Activated CD4-positive, alpha-beta T cell treated with anti-CD3 and anti-CD28 coated beads, Interleukin-2, amount 10 ng/mL, durations not matched to agents 24 days and 14 days (primary cell): Measurements from ENCODE around the gene ALKBH1. TPM values are rescaled to one million over a fixed set of nuclear protein-coding genes. Genes with fewer than 3 reads are reported as not detected.
"Not testable (repeated sequence)": the region's sequence is repeated elsewhere in the genome, so short reads cannot be mapped to it uniquely, and the experiment has no call there.

Experiments used
- DNase-seq: peaks from one replicate; pipeline ENCODE4 v3.0.0; 2022
- H3K27ac Mint-ChIP-seq: one replicate; pipeline ENCODE4 v1.8.0; 2022; ENCODE audit warnings: mild to moderate bottlenecking, mixed read lengths
- H3K27me3 Mint-ChIP-seq: one replicate; pipeline ENCODE4 v1.8.0; 2022; ENCODE audit warnings: mixed read lengths
- H3K36me3 Mint-ChIP-seq: one replicate; pipeline ENCODE4 v1.8.0; 2022; ENCODE audit warnings: low read depth, mild to moderate bottlenecking, mixed read lengths
- H3K4me1 Mint-ChIP-seq: one replicate; pipeline ENCODE4 v1.8.0; 2021; ENCODE audit warnings: mixed read lengths
- H3K4me3 Mint-ChIP-seq: one replicate; pipeline ENCODE4 v1.8.0; 2022; ENCODE audit warnings: mild to moderate bottlenecking, moderate library complexity, mixed read lengths
- H3K9me3 Mint-ChIP-seq: one replicate; pipeline ENCODE4 v1.8.0; 2021; ENCODE audit warnings: mixed read lengths
- intact Hi-C: fragments of 100-400 bp; cut with micrococcal nuclease; formaldehyde crosslinking; loops from one replicate; pipeline ENCODE4 v1.15.1; 2023
- total RNA-seq: library from RNA; stranded (reverse); gene quantifications from 2 replicates; pipeline ENCODE4 v1.2.3, GENCODE V29; 2022

The ALKBH1 gene
- total RNA-seq, 1 donor from 2014 or later, result 19.2 TPM

GRCh38 chr14:77654001-77654441 is 53.8 kb downstream of the ALKBH1 start:
- Mint-ChIP-seq H3K4me1 (peaks cover 10% of the 10 kb centered on the region), H3K27ac (no peak overlapping the region), H3K27me3 (no peaks in the 10 kb centered on the region), H3K4me3 (no peak overlapping the region), H3K9me3 (no peaks in the 10 kb centered on the region), H3K36me3 (no peaks in the 10 kb centered on the region)
- DNase-seq, result no peak
- intact Hi-C loops, result no loop called here

- Mint-ChIP-seq H3K9me3 (no peaks in the 10 kb centered on the region), H3K4me3 (no peak overlapping the region), H3K4me1 (peaks cover 7% of the 10 kb centered on the region), H3K27ac (no peak overlapping the region), H3K27me3 (no peaks in the 10 kb centered on the region), H3K36me3 (no peaks in the 10 kb centered on the region)
- intact Hi-C loops, result no loop called here
- no peak for DNase-seq
Observed at GRCh38 chr14:77649326-77649725, 58.5 kb downstream of the ALKBH1 start.

GRCh38 chr14:77648520-77649200 is 59.2 kb downstream of the ALKBH1 start:
- Mint-ChIP-seq H3K36me3 (no peaks in the 10 kb centered on the region), H3K4me1 (peaks cover 5% of the 10 kb centered on the region)

GRCh38 chr14:77647853-77648252 is 60.0 kb downstream of the ALKBH1 start:
- Mint-ChIP-seq H3K9me3 (no peaks in the 10 kb centered on the region), H3K4me3 (no peak overlapping the region), H3K4me1 (peaks cover 5% of the 10 kb centered on the region), H3K27me3 (no peaks in the 10 kb centered on the region), H3K36me3 (no peaks in the 10 kb centered on the region), H3K27ac (no peak overlapping the region)
- intact Hi-C loops, result no loop called here
- DNase-seq, result no peak

More at GRCh38 chr14:77648520-77649200, 59.2 kb downstream of the ALKBH1 start:
- H3K9me3 Mint-ChIP-seq, result no peaks in the 10 kb centered on the region
- intact Hi-C loops, result no loop called here
- DNase-seq, result no peak
- no peak overlapping the region for H3K27ac Mint-ChIP-seq
- H3K27me3 Mint-ChIP-seq, result no peaks in the 10 kb centered on the region
- no peak overlapping the region for H3K4me3 Mint-ChIP-seq

- H3K9me3 Mint-ChIP-seq, result no peaks in the 10 kb centered on the region
- H3K27me3 Mint-ChIP-seq, result no peaks in the 10 kb centered on the region
- intact Hi-C loops, result no loop called here
- peaks cover 8% of the 10 kb centered on the region for H3K4me1 Mint-ChIP-seq
- H3K4me3 Mint-ChIP-seq, result no peak overlapping the region
- DNase-seq, result no peak
- no peaks in the 10 kb centered on the region for H3K36me3 Mint-ChIP-seq
- H3K27ac Mint-ChIP-seq, result no peak overlapping the region
Observed at GRCh38 chr14:77646907-77647306, 60.9 kb downstream of the ALKBH1 start.

- H3K36me3 Mint-ChIP-seq, result no peaks in the 10 kb centered on the region
- no peaks in the 10 kb centered on the region for H3K9me3 Mint-ChIP-seq
- intact Hi-C loops, result no loop called here
- peaks cover 15% of the 10 kb centered on the region for H3K4me1 Mint-ChIP-seq
- H3K27ac Mint-ChIP-seq, result no peak overlapping the region
- no peak overlapping the region for H3K4me3 Mint-ChIP-seq
- no peaks in the 10 kb centered on the region for H3K27me3 Mint-ChIP-seq
- DNase-seq, result no peak
Observed at GRCh38 chr14:77645520-77646230, 62.1 kb downstream of the ALKBH1 start.

- peaks cover 15% of the 10 kb centered on the region for H3K4me1 Mint-ChIP-seq
- no peaks in the 10 kb centered on the region for H3K27me3 Mint-ChIP-seq
- H3K36me3 Mint-ChIP-seq, result no peaks in the 10 kb centered on the region
- peak overlapping the region; percentile 92 for H3K27ac Mint-ChIP-seq
- intact Hi-C loops, result no loop called here
- H3K9me3 Mint-ChIP-seq, result no peaks in the 10 kb centered on the region
- H3K4me3 Mint-ChIP-seq, result peak overlapping the region; percentile 83
- no peak for DNase-seq
Observed at GRCh38 chr14:77642407-77642806, 65.4 kb downstream of the ALKBH1 start.

- H3K27me3 Mint-ChIP-seq, result no peaks in the 10 kb centered on the region
- H3K4me1 Mint-ChIP-seq, result peaks cover 15% of the 10 kb centered on the region
- no peaks in the 10 kb centered on the region for H3K9me3 Mint-ChIP-seq
- H3K4me3 Mint-ChIP-seq, result peak overlapping the region; percentile 83
- peak; percentile 88 for DNase-seq
- intact Hi-C loops, result no loop called here
- H3K36me3 Mint-ChIP-seq, result no peaks in the 10 kb centered on the region
- H3K27ac Mint-ChIP-seq, result peak overlapping the region; percentile 92
Observed at GRCh38 chr14:77641534-77642341, 66.1 kb downstream of the ALKBH1 start.

GRCh38 chr14:77640756-77641533 is 66.9 kb downstream of the ALKBH1 start:
- DNase-seq, result no peak
- Mint-ChIP-seq H3K4me3 (peak overlapping the region; percentile 83), H3K4me1 (peaks cover 15% of the 10 kb centered on the region), H3K27ac (peak overlapping the region; percentile 92), H3K27me3 (no peaks in the 10 kb centered on the region), H3K9me3 (no peaks in the 10 kb centered on the region), H3K36me3 (no peaks in the 10 kb centered on the region)
- intact Hi-C loops, result no loop called here

GRCh38 chr14:77638771-77639171 is 69.1 kb downstream of the ALKBH1 start:
- H3K27me3 Mint-ChIP-seq, result no peaks in the 10 kb centered on the region
- no peak for DNase-seq
- H3K36me3 Mint-ChIP-seq, result no peaks in the 10 kb centered on the region
- H3K4me1 Mint-ChIP-seq, result peaks cover 15% of the 10 kb centered on the region
- no peak overlapping the region for H3K4me3 Mint-ChIP-seq
- no peak overlapping the region for H3K27ac Mint-ChIP-seq
- intact Hi-C loops, result no loop called here
- no peaks in the 10 kb centered on the region for H3K9me3 Mint-ChIP-seq

- H3K9me3 Mint-ChIP-seq, H3K27ac Mint-ChIP-seq, H3K4me1 Mint-ChIP-seq, DNase-seq, H3K36me3 Mint-ChIP-seq, H3K4me3 Mint-ChIP-seq, H3K27me3 Mint-ChIP-seq, intact Hi-C loops: not testable (repeated sequence)
Observed at GRCh38 chr14:77635869-77636268, 72.0 kb downstream of the ALKBH1 start.

GRCh38 chr14:77635466-77635865 is 72.4 kb downstream of the ALKBH1 start:
- H3K4me1 Mint-ChIP-seq, H3K27me3 Mint-ChIP-seq, H3K27ac Mint-ChIP-seq, DNase-seq, H3K4me3 Mint-ChIP-seq, H3K36me3 Mint-ChIP-seq, H3K9me3 Mint-ChIP-seq, intact Hi-C loops: not testable (repeated sequence)

- no peaks in the 10 kb centered on the region for H3K36me3 Mint-ChIP-seq
- H3K27me3 Mint-ChIP-seq, result peaks cover 8% of the 10 kb centered on the region
- H3K4me1 Mint-ChIP-seq, result peaks cover 2% of the 10 kb centered on the region
- H3K27ac Mint-ChIP-seq, result no peak overlapping the region
- DNase-seq, result no peak
- no peak overlapping the region for H3K4me3 Mint-ChIP-seq
- peaks cover 8% of the 10 kb centered on the region for H3K9me3 Mint-ChIP-seq
- intact Hi-C loops, result no loop called here
Observed at GRCh38 chr14:77630111-77630510, 77.7 kb downstream of the ALKBH1 start.
